Activated naive CD8-positive, alpha-beta T cell (primary cell): Measurements from ENCODE around the gene FLNC.

Experiments used
- H3K27ac Mint-ChIP-seq: one replicate; pipeline ENCODE4 v1.8.0; 2021; ENCODE audit warnings: mixed read lengths
- H3K27me3 Mint-ChIP-seq: one replicate; pipeline ENCODE4 v1.8.0; 2021; ENCODE audit warnings: mixed read lengths
- H3K36me3 Mint-ChIP-seq: one replicate; pipeline ENCODE4 v1.8.0; 2021; ENCODE audit warnings: mixed read lengths
- H3K4me1 Mint-ChIP-seq: one replicate; pipeline ENCODE4 v1.8.0; 2021; ENCODE audit warnings: low read depth, mixed read lengths
- H3K4me3 Mint-ChIP-seq: one replicate; pipeline ENCODE4 v1.8.0; 2021; ENCODE audit warnings: mild to moderate bottlenecking, mixed read lengths
- H3K9me3 Mint-ChIP-seq: one replicate; pipeline ENCODE4 v1.8.0; 2021; ENCODE audit warnings: low read depth, mixed read lengths

FLNC gene

DNA sequence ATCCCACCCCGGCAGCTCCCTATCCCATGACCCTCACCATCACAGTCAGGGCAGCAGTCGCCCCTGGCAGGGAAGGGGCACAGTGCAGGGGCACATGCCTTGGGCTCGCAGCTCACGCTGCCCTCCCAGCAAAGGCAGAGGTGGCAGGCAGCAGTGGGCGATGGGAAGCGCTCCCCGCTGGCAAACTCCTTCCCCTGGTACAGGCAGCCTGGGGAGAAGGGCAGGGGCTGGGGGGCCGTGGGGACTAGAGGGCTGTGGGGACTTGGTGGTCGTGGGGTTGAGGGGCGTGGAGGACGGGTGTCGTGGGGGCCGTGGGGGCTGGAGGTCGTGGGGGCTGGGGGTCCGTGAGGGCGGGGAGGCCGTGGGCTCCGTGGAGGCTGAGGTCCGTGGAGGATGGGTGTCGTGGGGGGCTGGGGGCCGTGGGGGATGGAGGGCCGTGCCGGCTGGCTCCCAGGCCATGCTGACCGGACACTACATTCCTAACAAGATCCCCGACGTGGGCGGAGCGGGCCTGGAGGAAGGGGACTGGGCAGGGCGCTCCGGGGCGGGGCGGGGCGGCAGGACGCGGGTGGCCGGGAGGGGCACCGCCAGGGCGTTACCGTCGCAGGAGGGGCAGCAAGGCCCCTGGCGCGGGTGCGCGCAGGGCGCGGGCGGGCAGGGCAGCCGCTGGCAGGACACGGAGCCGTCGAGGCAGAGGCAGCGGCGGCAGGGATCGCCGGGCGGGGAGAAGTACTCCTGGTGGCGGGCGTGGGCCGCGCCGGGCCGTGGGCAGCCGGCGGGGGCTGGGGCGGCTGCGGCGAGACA lies 60.3 kb downstream of the FLNC start:
- Mint-ChIP-seq H3K36me3 (no peaks in the 10 kb centered on the region), H3K27ac (no peak overlapping the region), H3K9me3 (no peaks in the 10 kb centered on the region), H3K4me3 (peak overlapping the region; percentile 49), H3K4me1 (peaks cover 2% of the 10 kb centered on the region), H3K27me3 (peaks cover 6% of the 10 kb centered on the region)

DNA sequence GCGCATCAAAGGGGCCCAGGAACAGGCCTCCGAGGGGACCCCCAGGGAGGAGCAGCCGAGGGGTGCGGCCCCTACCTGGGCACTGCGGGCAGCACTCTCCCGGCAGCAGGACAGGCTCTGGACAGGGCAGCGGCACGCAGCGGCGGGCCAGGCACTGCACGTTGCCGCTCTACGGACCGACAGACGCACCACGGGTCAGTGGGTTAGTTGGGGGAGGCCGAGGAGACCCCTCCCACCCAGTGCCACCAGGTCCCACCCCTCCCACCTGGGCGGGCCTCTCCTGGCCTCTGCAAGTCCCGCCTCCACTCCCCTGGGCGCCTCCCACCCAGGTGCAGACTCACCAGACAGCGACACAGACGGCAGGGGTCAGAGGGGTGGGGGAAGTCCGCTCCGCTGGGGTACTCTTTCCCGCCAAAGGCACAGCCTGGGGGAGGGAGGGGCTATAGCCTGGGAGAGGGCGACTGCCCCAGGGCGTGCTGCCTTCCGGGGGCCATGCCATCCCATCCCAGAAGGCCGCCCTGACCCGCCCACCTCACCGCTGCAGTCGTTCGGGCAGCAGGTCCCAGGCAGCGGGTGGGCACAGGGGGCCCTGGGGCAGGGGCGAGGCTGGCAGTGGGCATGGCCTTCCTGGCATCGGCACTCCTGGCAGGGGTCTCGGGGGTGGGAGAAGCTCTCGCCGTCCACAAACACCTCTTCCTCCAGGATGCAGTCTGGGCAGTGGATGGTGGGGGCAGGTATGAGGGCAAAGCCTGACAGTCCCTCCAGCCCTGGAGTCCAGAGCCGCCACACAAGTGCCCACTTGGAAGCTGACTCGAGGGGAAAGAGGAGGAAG lies 61.1 kb downstream of the FLNC start:
- Mint-ChIP-seq H3K36me3 (no peaks in the 10 kb centered on the region), H3K27ac (no peak overlapping the region), H3K27me3 (peaks cover 3% of the 10 kb centered on the region), H3K9me3 (no peaks in the 10 kb centered on the region), H3K4me1 (peaks cover 2% of the 10 kb centered on the region), H3K4me3 (peak overlapping the region; percentile 32)

DNA sequence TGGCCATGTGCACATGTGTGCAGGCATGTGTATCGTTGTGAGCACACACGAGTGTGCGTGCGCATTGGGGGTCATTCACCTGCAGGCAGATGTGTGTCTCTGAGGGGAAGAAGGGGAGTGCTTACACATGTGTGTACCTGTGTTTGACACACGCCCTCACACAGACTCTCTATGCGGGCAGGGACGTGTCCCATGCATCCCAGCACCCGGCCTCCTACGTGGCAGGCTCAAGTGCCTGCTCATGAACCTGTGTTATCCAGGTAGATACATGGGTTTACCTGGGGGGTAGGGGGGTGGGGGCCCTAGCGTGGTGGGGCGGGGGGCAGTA lies 61.7 kb downstream of the FLNC start:
- no peak overlapping the region for H3K27ac Mint-ChIP-seq
- peaks cover 2% of the 10 kb centered on the region for H3K4me1 Mint-ChIP-seq
- peaks cover 3% of the 10 kb centered on the region for H3K27me3 Mint-ChIP-seq
- H3K9me3 Mint-ChIP-seq = no peaks in the 10 kb centered on the region
- H3K36me3 Mint-ChIP-seq = no peaks in the 10 kb centered on the region
- H3K4me3 Mint-ChIP-seq = peak overlapping the region; percentile 32

DNA sequence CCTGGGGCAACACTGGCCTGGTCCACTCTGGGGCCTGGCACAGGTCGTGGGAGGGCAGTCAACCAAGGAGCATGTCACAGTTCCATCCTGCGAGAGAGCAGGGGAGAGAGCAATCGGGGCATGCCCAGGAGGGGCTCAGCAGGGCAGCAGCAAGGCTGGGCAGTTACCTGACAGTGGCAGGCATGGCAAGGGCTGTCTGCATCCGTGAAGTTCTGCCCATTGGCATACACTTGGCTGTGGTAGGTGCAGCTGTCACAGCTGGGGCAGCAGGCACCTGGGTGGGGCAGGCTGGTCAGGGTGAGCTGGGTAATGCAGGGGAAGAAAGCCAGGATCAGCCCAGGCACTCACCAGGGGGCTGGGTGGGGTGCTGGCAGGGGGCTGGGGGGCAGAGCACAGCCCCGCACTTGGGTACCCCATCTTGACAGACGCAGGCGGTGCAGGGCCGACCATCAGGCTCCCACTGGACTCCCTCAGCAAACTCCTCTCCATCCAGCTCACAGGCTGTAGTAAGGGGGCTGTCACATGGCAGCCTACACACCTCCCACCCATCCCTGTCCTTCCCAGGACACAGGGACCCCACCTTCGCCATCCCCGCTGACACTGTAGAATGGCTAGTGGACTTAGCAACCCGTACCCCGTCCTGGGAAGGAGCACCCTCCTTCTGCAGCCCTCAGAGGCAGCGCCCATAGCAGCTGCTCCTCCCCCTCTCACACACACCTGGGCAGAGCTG lies 62.5 kb downstream of the FLNC start:
- Mint-ChIP-seq H3K9me3 (no peaks in the 10 kb centered on the region), H3K4me3 (no peak overlapping the region), H3K27me3 (peaks cover 3% of the 10 kb centered on the region), H3K4me1 (peaks cover 2% of the 10 kb centered on the region), H3K27ac (no peak overlapping the region), H3K36me3 (no peaks in the 10 kb centered on the region)

DNA sequence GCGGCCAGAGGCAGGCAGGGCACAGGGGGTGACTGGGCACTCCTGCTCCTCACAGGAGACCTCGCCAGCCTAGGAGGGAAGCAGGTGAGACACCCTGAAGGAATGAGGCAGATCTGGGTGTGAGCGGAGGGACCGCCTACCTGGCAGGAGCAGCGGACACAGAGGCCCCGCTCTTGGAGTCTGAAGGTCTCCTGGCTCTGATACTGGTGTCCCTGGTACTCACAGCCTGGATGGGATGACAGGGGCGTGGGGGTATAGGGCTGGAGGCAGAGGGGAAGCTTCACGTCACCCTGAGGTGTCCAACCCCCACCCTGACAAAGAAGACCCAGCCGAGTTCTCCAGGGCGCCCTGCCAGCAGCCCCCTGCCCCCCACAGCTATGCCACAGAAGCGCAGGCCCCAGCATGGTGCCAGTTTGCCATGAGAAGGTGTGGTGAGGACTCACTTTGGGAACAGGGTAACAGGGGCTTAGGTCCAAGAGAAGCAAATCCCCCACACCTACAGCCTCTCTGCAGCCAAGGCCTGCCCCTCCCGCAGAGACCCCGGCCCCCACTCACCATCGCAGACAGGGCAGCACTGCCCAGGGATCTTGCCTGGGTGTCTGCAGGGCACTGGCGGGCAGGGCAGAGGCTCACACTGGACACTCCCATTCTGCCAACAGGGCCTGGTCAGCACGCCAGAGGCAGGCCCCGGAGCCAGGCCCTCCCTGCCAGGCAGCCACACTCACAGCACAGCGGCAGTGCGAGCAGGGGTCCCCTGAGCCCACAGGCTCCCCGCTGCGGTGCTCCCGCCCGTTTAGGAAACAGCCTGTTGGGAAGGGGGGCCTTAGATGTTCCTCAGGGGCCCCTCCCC lies 63.3 kb downstream of the FLNC start:
- H3K4me1 Mint-ChIP-seq = peaks cover 2% of the 10 kb centered on the region
- no peak overlapping the region for H3K4me3 Mint-ChIP-seq
- peaks cover 2% of the 10 kb centered on the region for H3K9me3 Mint-ChIP-seq
- H3K36me3 Mint-ChIP-seq = peaks cover under 1% of the 10 kb centered on the region
- no peak overlapping the region for H3K27ac Mint-ChIP-seq
- H3K27me3 Mint-ChIP-seq = peaks cover 4% of the 10 kb centered on the region

DNA sequence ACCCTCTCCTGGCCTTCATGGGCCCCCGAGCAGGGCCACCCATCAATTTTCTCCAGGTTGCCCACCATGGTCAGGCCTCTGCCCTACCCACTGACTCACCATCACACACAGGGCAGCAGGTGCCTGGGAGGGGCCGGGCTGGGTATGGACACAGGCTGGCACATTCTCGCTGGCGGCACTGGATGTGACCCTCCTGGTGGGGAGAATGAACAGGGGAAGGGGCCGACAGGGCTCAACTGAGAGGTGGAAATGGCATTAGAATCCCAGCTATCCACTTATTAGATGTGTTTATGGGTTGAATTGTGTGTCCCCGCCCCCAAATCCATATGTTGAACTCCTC lies 63.9 kb downstream of the FLNC start:
- Mint-ChIP-seq H3K27me3 (peaks cover 5% of the 10 kb centered on the region), H3K4me3 (no peak overlapping the region), H3K27ac (no peak overlapping the region), H3K36me3 (peaks cover 2% of the 10 kb centered on the region), H3K4me1 (peaks cover 2% of the 10 kb centered on the region), H3K9me3 (peaks cover 4% of the 10 kb centered on the region)

DNA sequence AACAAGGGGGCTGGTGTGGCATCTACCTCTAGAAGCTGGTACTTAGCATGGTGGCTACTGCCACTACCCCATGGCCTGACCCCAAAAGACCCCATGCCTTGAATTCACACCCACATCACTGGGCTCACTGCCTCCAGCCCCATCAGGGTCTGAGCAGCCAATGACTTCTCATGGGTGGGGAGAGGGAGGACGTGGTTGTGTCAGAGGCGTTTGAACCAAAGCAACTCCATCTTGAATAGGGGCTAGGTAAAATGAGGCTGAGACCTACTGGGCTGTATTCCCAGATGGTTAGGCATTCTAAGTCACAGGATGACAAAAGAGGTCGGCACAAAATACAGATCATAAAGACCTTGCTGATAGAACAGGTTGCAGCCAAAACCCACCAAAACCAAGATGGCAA lies 65.1 kb downstream of the FLNC start:
- Mint-ChIP-seq H3K36me3 (peaks cover 2% of the 10 kb centered on the region), H3K27me3 (peaks cover 5% of the 10 kb centered on the region), H3K9me3 (peaks cover 4% of the 10 kb centered on the region), H3K4me3 (no peak overlapping the region), H3K27ac (no peak overlapping the region), H3K4me1 (no peaks in the 10 kb centered on the region)

DNA sequence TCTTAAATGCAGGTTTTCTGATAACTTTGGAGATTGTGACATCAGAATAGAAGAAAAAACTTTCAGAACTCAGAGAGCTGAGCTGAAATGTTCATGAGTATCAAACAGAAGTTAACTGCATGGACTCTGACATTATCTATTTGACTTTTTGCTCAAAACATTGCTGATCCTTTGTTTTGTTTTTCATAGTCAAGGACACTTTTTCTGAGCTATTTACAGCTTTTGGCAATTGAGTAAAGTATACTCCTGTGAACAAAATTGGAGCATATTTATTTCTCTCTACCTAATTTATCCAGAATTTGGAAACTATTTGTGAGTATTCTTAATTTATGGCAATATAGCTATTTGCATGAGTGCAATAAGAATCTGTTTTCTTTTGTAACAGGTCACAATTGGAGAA lies 69.2 kb downstream of the FLNC start:
- peaks cover 2% of the 10 kb centered on the region for H3K36me3 Mint-ChIP-seq
- no peaks in the 10 kb centered on the region for H3K4me1 Mint-ChIP-seq
- H3K4me3 Mint-ChIP-seq = no peak overlapping the region
- H3K27ac Mint-ChIP-seq = no peak overlapping the region
- peaks cover 8% of the 10 kb centered on the region for H3K27me3 Mint-ChIP-seq
- H3K9me3 Mint-ChIP-seq = peaks cover 4% of the 10 kb centered on the region

DNA sequence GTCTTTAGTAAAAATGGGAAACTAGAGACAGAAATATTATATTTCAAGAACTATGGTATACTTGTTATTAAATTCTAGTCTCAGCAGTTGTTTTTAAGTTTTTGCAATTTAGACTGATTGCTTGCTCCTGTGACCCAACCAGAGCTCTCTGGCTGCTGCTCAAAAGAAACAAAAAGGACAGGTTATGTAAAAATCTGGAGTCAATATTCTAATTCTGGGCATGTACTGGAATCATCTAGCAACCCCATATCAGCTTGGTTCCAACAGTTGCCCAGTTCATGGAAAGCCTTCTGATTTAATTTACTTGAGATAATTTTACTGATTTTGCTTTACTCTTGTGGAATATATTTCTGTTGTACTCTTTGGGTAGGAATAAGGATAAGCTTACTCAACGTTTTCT lies 70.0 kb downstream of the FLNC start:
- Mint-ChIP-seq H3K36me3 (peaks cover 2% of the 10 kb centered on the region), H3K9me3 (peaks cover 4% of the 10 kb centered on the region), H3K4me3 (no peak overlapping the region), H3K27me3 (peaks cover 8% of the 10 kb centered on the region), H3K4me1 (no peaks in the 10 kb centered on the region), H3K27ac (no peak overlapping the region)

DNA sequence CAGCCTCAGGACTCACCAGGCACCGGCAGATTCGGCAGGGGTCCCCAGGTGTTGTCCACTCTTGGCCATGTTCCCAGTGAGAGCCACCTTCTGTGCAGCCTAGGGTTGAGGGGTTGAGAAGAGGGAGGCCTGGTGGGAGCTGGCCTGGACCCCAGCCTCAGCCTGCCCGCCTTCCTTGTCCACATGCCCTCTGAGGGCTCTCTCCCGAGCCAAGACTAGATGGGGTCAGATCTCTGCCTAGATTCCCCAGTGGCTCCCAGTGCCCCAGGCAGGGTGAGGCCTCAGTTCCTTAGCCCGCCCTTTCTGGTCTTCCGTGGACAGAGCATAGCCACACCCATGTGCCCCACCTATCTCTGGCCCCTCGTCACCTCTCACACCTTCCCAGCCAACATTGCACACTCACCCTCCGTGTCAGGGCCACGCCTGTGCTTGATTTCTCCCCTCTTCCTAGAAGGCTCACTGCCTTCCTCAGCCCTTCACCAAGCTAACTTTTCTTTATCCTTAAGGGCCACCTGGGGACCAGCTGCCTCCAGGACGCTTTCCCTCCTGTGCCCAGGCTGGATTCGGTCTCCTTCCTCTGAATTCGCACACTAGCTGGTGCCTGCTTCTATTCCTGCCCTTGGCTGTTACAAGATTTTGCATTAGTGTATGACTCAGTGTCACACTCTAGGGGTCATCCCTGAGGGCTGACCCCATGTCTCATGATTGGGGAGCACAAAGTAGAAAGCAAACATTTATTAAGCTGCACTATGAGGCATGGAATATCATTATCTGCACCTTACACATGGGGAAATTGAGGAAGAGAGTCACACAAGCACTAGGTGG lies 72.8 kb downstream of the FLNC start:
- Mint-ChIP-seq H3K27ac (no peak overlapping the region), H3K4me1 (no peaks in the 10 kb centered on the region), H3K36me3 (peaks cover 2% of the 10 kb centered on the region), H3K4me3 (no peak overlapping the region), H3K27me3 (peaks cover 8% of the 10 kb centered on the region), H3K9me3 (peaks cover 4% of the 10 kb centered on the region)

DNA sequence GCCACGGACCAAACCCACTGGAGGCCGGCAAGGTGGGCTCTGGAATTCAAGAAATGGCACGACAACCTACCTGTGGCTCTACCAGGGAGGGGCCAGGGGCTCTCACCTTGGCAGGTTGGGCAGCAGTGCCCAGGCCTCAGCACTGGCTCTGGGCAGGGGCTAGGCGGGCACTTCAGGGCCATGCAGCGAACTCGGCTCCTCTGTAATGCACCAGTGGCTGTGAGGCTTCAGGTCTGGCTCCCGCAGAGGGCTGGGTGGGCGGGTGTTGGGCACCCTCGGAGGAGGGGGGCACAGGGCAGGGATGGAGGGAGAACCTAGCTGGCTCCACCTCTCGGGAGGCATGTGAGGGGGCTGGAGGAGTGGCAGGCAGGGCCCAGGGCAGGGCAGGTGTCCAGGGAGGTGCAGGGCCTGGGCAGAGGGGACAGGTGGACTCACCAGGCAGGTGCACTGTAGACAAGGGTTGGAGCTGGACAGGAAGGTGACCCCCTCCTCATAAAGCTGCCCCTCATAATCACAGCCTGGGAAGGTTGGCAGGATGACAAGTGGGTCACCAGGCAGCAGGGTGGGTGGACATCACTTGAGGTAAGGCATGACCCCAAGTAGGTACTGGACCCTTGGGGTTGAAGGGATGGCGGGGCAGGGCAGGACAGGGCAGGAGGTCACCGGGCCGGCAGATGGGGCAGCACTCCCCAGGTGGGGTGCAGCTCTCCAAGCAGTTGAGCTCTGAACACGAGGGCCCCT lies 73.6 kb downstream of the FLNC start:
- H3K27me3 Mint-ChIP-seq = peaks cover 6% of the 10 kb centered on the region
- H3K4me1 Mint-ChIP-seq = no peaks in the 10 kb centered on the region
- H3K4me3 Mint-ChIP-seq = no peak overlapping the region
- no peaks in the 10 kb centered on the region for H3K9me3 Mint-ChIP-seq
- no peaks in the 10 kb centered on the region for H3K36me3 Mint-ChIP-seq
- no peak overlapping the region for H3K27ac Mint-ChIP-seq

DNA sequence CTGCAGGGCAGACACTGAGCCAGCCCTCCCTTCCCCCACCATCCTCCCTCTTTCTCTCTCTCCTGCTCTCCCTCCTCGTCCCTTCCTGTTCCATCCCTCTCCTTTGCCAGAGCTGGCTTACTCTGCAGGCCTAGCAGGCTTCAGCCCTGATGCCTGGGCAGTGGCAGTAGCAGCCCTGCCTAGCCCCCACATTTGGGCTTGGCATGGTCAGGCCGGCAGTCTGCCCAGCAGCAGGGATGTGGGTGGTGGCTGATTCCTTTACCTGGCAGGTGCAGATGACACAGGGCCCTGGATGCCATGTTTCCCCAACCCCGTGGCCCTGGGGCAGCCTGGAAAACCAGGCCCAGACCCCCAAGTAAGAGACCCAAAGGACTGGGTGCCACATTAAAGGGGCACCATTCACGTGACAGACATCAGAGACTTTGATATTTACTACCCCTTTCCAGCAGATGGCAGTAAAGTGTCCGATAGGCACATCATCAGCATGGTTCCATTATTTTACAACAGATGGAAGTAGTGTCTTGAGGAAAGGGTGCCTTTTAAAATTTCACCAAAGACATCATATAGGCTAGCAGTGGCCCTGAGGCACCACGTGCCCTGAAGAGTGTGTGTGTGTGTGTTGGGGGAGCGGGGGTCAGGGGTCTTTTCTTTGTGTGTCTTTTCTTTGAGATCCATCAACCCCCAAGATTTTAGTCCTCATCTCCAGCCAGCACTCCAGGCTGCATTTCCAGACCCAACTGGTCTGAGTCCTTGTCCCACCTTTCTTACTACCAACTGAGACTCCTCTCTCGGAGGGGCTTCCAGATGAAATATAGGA lies 74.4 kb downstream of the FLNC start:
- no peaks in the 10 kb centered on the region for H3K4me1 Mint-ChIP-seq
- H3K9me3 Mint-ChIP-seq = no peaks in the 10 kb centered on the region
- H3K27ac Mint-ChIP-seq = no peak overlapping the region
- no peak overlapping the region for H3K4me3 Mint-ChIP-seq
- no peaks in the 10 kb centered on the region for H3K36me3 Mint-ChIP-seq
- peaks cover 8% of the 10 kb centered on the region for H3K27me3 Mint-ChIP-seq
